ENCODE measurements around the gene ASIC2. TPM values are rescaled to one million over a fixed set of nuclear protein-coding genes. Genes with fewer than 3 reads are reported as not detected.

Gene ASIC2
- polyA plus RNA-seq, 3 donors: 2.5 to 3.6 (median 2.9) TPM

- DNase-seq (ENCODE audit: extremely low read depth in 1 of 11, low read depth in 9 of 11, low spot score in 4 of 11): peak in 1 of 11 donors; percentile 25
These were observed 237.9 kb downstream of the ASIC2 start for GRCh38 chr17:33055171-33055611.

GRCh38 chr17:33054412-33054811 lies 238.7 kb downstream of the ASIC2 start:
- DNase-seq (ENCODE audit: extremely low read depth in 1 of 11, low read depth in 9 of 11, low spot score in 4 of 11): no peak

DNA sequence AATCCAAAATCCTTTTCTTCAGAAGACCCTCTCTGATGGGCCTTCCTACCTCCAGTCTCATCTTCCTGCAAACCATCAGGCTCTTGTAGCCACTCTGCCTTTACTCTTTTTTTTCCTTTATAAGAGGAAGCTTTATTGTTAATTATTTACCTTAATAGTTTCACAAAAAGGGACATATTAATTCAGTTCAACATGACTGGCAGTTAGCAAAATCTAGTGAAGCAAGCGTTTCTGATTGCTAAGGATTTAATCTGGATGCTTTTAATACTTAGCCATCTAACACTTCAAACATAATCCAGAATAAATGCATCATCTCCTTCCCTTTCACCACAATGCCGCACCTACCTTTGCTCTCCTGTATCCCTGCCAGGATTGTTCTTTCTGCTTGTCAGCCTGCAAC lies 239.4 kb downstream of the ASIC2 start:
- no peak for DNase-seq (ENCODE audit: extremely low read depth in 1 of 11, low read depth in 9 of 11, low spot score in 4 of 11)

GRCh38 chr17:33052856-33053255 lies 240.2 kb downstream of the ASIC2 start:
- DNase-seq (ENCODE audit: extremely low read depth in 1 of 11, low read depth in 9 of 11, low spot score in 4 of 11): no peak

- DNase-seq (ENCODE audit: extremely low read depth in 1 of 11, low read depth in 9 of 11, low spot score in 4 of 11): no peak
These were observed 242.4 kb downstream of the ASIC2 start for GRCh38 chr17:33050611-33051140.

DNA sequence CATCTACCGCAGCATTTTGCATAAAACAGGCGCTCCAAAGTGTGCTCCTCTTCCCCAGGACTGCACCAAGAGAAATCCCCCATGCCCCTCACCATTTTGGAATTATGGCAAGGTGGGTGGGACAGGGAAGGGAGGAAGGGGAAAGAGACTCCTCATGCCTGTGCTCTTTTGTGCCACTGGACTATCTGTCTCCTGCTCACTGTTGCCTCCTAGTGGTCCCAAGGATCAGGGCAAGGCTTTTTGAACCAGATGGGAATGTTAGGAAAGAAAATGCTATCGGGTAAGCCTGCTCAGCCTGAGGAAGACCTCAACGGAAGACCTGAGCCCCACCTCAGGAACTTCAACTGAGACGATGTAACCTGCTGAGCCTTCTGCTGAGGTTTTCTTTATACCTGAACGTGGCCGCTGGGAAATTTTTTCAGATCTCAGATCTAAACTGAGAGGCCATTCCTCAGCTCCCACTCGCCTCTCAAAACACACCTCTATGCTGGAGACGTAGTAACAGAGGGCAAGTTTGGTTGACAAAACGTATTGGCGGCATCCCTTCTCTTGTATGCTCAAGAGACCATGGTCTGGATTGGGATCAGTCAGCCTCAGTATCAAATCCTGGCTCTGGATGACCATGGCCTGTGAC lies 243.2 kb downstream of the ASIC2 start:
- peak in 2 of 11 donors; percentile 24 to 33 for DNase-seq (ENCODE audit: extremely low read depth in 1 of 11, low read depth in 9 of 11, low spot score in 4 of 11)

- DNase-seq (ENCODE audit: extremely low read depth in 1 of 11, low read depth in 9 of 11, low spot score in 4 of 11): no peak
These were observed 246.5 kb downstream of the ASIC2 start for GRCh38 chr17:33046361-33047255.

GRCh38 chr17:33045216-33045615 lies 247.9 kb downstream of the ASIC2 start:
- DNase-seq (ENCODE audit: extremely low read depth in 1 of 11, low read depth in 9 of 11, low spot score in 4 of 11): no peak

- DNase-seq (ENCODE audit: extremely low read depth in 1 of 11, low read depth in 9 of 11, low spot score in 4 of 11): no peak
These were observed 248.3 kb downstream of the ASIC2 start for GRCh38 chr17:33044771-33045170.

GRCh38 chr17:33040461-33040860 lies 252.6 kb downstream of the ASIC2 start:
- no peak for DNase-seq (ENCODE audit: extremely low read depth in 1 of 11, low read depth in 9 of 11, low spot score in 4 of 11)

DNA sequence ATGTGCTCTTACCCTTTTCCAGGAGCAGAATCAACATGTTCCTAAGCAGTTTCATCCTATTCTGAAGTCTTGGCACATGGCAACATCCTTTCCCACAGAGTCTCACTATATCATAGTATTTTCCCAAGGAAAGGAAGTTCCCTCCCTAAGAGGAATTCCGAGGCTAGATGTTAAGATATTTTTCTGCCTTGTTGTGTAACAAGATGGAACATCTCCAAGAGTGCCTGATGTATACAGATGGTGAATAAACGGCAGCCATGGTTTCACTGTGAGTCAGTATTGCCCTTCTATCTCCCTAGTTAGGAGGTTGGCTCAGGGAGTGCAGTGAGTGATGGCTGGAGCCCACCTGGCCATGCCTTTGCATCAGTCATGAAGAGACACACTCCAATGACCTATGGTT lies 253.2 kb downstream of the ASIC2 start:
- peak in 1 of 11 donors; percentile 22 for DNase-seq (ENCODE audit: extremely low read depth in 1 of 11, low read depth in 9 of 11, low spot score in 4 of 11)

- DNase-seq (ENCODE audit: extremely low read depth in 1 of 11, low read depth in 9 of 11, low spot score in 4 of 11): peak in 4 of 11 donors; percentile 29 to 50 (median 40)
These were observed 254.4 kb downstream of the ASIC2 start for GRCh38 chr17:33038740-33039139.

GRCh38 chr17:33033176-33033575 lies 259.9 kb downstream of the ASIC2 start:
- DNase-seq (ENCODE audit: extremely low read depth in 1 of 11, low read depth in 9 of 11, low spot score in 4 of 11): no peak

DNA sequence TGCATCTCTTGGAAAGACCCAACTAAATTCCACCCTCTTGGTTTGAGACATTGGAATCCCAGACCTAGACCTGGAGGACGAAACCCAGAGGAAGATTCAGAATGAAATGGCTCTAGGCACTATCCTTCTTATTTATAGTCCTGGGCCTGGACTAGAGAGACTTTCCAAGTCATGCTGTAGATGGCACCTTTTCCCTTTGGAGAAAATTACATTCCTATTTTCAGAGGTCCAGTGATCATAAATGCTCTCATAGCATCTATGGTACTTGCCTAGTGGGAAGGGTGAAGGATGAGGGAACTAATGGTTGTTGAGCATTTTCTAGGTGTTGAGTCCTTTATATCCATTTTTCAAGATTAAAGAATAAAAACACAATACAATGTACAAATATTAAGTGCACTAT lies 264.3 kb downstream of the ASIC2 start:
- DNase-seq (ENCODE audit: extremely low read depth in 1 of 11, low read depth in 9 of 11, low spot score in 4 of 11): no peak

GRCh38 chr17:33028061-33028460 lies 265.0 kb downstream of the ASIC2 start:
- DNase-seq (ENCODE audit: extremely low read depth in 1 of 11, low read depth in 9 of 11, low spot score in 4 of 11): no peak

DNA sequence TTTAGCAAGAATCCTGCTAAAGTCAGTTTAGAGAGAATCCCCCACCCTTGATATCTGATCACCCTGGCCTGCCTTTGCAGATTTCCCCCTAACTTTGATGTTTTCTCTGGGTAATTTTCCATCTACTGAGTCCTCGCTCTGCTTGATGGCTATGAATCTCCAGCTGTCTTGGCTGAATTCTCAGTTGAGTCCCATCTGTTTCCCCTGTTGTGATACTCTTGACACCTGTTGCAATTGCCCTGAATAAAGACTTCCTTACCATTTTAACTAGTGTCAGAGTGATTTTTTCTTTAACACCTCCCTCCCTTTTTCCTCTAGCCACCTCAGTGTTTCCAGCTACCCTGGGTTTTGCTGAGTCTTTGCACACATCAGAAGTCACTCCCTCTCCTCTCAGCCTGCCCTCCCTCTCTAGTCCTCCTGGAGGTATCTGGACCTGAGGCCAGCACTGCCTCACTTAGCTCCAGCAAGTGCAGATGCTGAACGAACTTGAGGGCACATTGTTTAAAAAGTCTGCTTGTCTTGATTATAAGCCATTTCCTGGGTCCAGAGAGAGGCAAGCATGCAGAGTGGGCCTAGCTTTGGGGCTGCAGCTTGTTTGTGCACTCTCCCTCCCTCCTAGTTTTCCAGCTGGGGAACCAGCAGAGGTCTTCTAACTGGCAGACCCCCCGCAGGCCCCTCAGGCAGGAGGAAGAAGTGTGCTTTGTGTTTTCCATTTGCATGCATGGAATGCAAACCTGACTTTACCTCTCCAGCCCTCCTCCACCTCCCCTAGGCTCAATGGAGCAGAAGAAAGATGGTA lies 268.2 kb downstream of the ASIC2 start:
- DNase-seq (ENCODE audit: extremely low read depth in 1 of 11, low read depth in 9 of 11, low spot score in 4 of 11): no peak

DNA sequence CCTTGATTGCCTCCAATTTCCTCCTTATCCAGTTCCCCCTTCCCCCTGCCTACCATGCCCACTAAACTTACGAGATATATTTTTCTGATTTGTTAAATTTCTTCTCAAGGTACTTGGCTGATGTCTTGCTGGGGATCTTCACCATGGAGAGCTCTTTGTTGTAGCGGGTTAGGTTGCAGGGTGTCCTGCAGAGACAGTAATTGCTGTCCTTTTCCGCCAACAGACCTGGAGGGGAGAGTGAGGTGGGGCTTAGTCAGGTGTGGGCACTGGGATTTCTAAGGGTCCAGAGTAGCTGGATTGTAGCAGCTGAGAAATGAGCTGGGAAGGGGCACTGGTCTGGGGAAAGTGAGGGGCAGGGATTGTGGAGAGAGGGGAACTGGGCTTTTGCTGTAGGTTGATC lies 269.3 kb downstream of the ASIC2 start:
- no peak for DNase-seq (ENCODE audit: extremely low read depth in 1 of 11, low read depth in 9 of 11, low spot score in 4 of 11)

DNA sequence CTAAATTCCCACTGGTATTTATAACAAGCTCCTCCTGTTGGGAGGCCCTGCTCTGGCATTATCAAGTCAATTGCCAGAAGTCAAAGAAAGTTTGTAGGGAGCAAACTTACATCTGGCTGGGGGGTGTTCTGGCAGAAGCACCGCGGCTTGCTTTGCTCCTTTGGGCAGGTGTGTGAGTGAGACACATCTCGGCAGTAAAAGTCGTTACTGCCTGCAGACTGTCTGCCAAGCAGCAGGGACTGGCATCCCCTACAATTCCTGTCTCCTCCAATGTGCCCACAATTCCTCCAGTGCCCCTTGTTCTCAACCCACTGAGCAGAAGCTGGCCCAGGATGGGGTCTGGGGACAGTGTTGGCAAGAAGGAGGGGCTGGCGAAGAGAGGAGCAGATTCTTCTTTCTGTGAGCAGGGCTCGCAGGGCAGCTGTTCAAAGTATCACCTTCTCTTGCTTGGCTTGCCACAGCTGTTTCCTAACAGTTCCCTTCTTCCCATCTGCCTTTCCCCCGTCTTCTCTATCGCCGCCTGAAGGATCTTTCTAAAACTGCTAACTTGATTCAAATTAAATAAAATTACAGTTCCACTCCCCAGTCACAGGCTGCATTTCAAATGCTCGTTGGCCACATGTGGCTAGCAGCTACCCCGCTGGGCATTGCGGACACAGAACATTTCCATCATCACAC lies 271.2 kb downstream of the ASIC2 start:
- DNase-seq (ENCODE audit: extremely low read depth in 1 of 11, low read depth in 9 of 11, low spot score in 4 of 11): no peak

Data from renal cortex interstitium (tissue), 11 donors.